Measurements from ENCODE around the gene PCARE. TPM values are rescaled to one million over a fixed set of nuclear protein-coding genes. Genes with fewer than 3 reads are reported as not detected.
A peak's percentile ranks its signal among the peaks of the same experiment; 100 is the strongest.

Gene PCARE
- total RNA-seq, 1 donor from 2014 or later = 0.67 TPM

DNA sequence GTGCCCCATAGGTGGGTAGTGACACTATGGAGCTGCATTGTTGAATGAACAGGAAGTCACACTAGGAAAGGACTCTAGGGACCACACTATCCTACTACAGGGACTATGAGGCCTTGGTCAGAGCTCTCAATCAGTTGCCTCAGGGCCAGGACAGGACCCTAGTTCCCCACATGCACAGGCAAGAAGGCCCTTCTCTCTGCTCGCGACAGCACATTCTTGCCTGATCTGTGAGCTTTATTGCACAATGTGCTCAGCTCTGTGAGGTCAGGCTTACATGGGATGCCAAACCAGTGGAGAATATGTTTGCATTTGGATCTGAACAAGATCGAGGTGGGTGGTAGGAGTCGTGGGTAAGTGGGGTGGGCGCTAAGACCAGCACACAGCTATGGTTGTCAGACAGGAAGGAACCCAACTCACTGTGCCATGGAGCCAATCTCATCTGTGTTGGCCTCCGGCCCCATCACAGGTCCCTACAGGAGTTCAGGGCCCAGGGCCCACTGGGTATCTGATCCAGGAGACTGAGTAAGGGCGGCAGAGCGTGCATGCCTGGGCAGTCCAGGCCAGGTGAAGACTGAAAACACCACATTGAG lies 8.0 kb downstream of the PCARE start:
- peak; percentile 45 for ATAC-seq (ENCODE audit: poor library complexity)
- intact Hi-C loops (cut with DNase I) = no loop called here

DNA sequence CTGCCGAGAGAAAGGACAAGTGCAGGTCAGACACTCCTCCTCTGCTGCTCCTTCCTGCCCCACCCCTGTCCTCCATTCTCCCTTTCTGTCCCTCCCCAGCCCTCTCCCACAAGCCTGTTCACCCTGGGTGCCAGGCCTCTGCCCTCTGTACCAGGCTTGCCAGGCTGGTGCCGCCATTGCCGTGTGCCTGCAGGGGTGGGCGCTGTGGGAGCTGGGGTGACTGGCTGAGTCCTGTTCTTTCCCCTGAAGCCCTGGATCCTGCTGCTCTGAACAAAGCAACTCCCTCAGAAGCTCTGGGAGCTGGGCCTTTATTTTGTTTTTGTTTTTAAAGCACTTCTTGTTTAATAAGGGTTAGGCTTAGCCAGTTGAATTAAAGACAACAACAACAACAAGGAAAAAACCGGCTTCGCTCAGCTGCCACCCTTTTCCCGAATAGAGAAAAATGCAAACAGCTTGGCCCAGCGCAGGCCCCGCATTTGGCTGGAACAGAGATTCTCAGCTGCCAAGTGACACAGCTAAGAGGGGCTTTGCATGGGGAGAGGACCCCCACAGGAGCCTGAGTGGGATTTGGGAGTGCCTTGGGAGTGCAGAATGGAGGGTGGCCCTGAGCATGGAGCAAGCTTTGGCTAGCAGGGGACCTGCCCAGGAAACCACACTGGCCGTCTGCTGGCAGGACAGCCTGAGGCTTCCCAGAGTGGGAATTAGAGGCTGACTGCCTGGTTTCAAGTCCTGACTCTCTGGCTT lies 9.1 kb downstream of the PCARE start:
- DNase-seq = no peak
- intact Hi-C loops (cut with DNase I) = no loop called here
- ATAC-seq (ENCODE audit: poor library complexity) = peak; percentile 36

More for the DNA sequence above, 8.0 kb downstream of the PCARE start:
- no peak for DNase-seq

DNA sequence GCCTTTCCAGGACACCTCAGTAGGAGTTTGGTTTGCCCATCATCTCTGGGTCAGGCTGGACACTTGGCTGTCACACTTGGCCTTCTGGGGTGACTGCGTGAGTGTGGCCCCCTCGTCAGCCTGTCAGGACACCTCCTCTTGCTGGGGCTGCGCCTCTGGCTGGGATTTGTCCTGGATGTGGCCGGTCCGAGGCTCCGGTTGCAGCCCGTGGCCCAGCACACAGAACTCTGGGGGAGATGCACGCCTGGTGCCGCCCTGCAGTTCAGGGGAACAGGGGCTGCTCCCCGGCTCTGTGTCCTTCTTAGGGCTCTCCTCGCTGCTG lies 9.6 kb downstream of the PCARE start:
- no peak for DNase-seq

DNA sequence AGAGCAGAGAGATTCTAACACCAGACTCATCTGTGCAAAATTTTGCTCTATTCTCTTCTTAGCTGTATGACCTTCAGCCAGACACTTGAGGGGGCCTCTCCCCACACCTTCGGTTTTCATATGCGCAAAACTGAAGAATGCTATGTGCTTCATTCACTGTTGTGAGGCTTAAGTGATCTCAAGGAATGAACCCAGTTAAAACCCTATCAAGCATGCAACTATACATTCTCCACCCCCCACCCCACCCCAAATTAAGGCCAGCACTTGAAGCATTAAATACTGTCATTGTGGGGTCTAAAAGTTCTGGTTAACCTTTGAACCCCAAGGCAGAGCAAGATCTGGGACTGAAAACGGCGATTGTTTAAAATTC lies 10.0 kb downstream of the PCARE start:
- ATAC-seq (ENCODE audit: poor library complexity) = no peak
- no peak for DNase-seq
- intact Hi-C loops (cut with DNase I) = no loop called here

More for the DNA sequence above, 9.6 kb downstream of the PCARE start:
- no peak for ATAC-seq (ENCODE audit: poor library complexity)
- intact Hi-C loops (cut with DNase I) = no loop called here

DNA sequence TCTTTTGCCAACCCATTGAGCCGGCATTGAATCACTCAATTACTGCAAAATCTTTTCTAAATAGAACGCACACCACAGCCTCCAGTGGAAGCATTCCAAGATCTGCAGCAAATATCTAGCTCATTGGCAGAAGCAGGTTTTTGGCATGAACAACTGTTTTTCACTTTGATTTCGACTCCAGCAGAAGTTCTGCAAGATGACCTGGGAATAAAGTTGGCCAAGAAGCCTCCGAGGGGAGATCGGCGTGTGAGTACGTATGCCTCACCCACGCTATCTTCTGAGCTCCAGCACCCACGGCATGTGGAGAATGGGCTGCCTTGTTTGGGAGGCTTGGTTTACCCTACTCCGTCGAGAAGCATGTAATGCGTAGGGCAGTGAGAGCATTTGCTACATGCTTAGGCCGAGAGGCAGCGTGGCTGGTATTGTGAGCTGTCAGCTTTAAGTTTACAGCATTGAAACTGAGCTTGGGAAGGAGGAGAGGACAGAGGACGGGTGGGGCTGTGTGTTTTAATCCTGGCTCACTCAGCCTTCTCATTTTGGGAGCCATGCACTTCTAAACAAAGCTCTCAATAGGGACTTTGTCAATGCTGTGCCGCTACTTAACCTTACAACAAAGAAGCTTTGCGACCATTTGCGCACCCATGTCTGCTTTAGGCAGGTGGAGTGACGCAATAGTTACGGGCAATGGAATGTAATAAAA lies 10.5 kb downstream of the PCARE start:
- intact Hi-C loops (cut with DNase I) = no loop called here
- DNase-seq (no peak), ATAC-seq (ENCODE audit: poor library complexity) (no peak)

DNA sequence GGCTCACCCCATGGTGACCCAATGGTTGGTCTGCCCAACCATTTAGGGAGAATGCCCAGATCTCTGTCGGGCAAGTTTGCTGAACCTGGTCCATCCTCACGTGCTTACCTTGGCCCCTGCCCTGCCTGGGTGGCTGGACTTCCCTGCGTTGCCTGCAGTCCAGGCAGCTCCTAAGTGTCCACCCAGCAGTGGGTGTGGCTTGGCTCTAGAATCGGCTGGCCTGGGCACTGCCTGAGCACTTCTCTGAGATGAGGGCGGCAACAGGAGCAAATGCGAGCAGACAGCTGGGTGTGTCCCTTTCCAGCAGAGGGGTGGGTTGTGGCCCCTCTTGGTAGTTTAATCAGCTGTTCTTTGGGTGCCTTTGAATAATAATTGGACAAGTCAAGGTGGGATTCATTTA lies 11.3 kb downstream of the PCARE start:
- ATAC-seq (ENCODE audit: poor library complexity) (peak; percentile 35), DNase-seq (no peak)
- intact Hi-C loops (cut with DNase I) = no loop called here

DNA sequence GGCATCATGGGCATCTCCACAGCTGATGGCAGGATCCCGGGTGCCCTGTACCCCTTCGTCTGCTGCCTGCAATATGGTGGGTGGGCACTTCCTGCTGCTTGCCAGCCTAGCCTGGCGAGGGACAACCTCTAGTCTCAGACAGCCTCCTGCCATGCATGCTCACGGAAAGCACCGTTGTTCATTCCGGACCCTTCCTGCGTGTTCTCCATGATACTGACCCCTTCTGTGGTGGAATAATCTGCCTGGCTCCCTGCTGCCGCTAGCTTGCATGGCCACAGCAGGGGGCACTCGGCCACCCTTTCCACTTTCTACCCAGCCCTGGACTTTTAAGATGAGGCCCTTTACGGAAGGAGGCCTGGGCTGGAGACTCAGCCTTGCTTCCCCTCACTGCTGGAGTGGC lies 12.0 kb downstream of the PCARE start:
- ATAC-seq (ENCODE audit: poor library complexity) (no peak), DNase-seq (no peak)
- intact Hi-C loops (cut with DNase I) = no loop called here

DNA sequence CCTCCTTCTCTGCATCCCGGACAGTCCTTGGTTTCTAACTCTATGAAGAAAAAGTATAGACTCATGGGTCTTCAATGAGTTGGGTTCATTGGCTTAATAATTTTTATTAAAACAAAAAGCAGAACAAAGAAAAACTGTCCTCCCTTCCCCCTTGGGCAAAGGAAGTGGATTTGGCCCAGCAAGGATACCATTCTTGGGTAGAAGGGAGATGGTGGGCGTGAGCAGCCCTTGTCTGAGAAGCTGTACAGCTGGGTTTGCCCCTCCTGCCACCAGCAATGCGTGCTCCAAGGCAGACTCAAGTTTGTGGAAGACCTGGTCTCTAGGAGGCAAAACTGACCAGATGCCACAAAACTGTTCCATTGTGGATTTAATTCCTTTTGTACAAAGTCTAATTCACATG lies 12.7 kb downstream of the PCARE start:
- no peak for DNase-seq
- ATAC-seq (ENCODE audit: poor library complexity) = no peak
- intact Hi-C loops (cut with DNase I) = no loop called here

DNA sequence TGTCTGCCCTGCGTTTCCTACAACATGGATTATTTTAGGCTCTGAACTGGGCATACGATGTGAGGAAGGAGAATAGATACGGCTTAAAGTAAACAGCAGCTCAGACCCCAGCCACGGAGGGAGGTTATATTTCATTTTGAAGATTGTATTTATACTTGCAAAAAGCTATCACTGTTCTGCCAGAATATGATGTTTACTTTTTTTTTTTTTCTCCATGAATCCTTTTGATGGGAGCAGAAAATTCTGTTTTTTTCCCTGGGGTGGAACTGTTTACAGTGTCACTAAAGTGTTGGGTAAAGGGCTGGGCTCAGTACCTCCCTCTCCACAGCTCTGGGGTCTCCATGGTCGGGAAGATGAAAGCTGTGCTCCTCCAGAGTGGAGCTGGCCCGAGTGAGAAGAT lies 13.1 kb downstream of the PCARE start:
- DNase-seq (no peak), ATAC-seq (ENCODE audit: poor library complexity) (no peak)
- intact Hi-C loops (cut with DNase I) = no loop called here

DNA sequence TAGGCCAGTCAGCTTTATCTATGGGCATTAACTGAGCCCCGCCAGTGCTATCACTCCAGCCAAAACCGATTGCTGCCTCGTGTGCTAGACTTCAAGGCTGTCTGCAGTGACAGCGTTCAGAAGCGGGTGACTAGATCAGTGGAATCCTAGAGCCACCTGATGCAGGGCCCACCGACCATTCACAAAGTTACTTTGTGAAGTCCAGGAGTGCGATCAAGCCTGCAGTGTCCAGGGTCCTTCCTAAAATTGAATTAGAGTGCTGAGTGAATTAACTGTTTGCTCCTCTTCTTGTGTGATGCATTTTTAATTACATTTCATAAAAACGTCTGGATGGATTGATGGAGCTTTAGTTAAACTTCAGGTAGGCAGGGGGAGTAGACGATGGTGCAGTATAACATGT lies 13.9 kb downstream of the PCARE start:
- intact Hi-C loops (cut with DNase I) = no loop called here
- DNase-seq = no peak
- no peak for ATAC-seq (ENCODE audit: poor library complexity)

DNA sequence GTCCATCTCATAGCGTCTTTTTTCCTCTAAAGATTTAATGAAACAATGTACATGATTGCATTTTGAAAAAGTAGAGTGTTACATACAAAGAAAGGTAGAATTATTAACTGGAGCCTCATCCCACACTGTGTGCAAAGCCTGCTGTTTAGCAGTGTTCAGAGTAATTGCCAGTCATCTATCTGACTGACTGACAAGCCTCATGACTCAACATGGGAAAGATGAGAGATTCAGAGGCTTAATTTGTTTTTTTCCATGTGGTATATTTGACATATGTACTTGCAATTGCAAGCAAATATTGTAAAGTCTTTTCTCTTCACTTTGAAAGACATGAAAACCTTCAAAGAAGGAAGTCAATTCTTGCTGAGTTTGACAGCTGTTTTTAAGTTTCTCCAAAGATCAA lies 14.7 kb downstream of the PCARE start:
- DNase-seq (no peak), ATAC-seq (ENCODE audit: poor library complexity) (no peak)
- intact Hi-C loops (cut with DNase I) = no loop called here

DNA sequence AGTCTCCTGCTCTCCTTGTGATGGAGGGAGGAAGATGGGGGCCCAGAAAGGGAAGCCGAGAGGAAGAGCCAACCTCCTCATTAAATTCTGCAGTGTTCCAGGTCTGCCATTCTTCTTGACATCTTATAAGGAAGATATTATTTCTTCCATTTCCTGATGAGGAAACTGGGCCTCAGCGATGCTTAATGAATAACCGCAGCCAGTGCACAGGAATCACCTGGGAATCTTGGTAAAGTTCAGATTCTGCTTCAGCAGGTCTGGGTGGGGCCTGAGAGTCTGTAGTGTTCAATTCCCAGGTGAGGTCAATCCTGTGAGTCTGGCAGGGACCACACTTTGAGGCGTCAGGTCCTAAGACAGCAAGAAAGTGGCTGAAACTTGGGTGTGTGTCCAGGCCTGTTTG lies 17.3 kb downstream of the PCARE start:
- DNase-seq (no peak), ATAC-seq (ENCODE audit: poor library complexity) (no peak)
- intact Hi-C loops (cut with DNase I) = no loop called here

DNA sequence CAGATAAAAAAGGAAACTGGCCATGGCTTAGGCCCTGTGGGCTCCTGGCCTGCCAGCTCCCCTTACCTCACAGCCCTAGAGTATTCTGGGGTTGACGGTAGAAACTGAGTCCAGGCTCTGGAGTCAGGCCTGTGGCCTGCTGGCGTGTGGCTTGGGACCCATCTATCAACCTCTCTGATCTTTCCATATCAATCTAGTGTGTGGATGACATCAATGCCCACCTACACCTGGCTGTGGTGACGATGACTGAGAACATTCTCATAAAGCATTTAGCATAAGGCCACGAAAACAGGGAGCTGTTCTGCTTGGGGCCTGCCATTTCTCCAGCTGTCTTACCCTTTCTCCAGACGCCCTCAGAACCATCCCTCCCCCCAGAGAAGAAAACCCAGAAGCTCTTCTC lies 17.9 kb downstream of the PCARE start:
- intact Hi-C loops (cut with DNase I) = no loop called here
- DNase-seq (no peak), ATAC-seq (ENCODE audit: poor library complexity) (no peak)

DNA sequence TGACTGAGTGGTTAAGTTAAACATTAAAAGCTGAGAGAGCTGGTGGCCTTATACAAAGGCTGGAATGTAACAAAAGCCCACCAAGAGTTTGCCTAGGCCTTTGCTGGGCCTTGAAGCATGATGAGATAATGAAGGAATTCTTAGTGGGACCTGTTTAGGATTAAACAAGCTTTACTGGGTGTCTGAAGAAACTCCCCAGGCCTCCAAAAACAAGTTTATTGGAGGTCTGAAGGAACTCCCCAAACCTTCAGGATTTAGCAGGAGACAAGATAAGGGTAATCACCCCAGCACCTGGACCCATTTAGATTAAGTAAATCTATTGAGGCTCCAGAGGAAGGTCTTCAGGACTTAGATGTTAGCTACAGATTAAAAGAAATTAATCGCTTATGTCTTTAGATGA lies 18.7 kb downstream of the PCARE start:
- DNase-seq (no peak), ATAC-seq (ENCODE audit: poor library complexity) (no peak)
- intact Hi-C loops (cut with DNase I) = no loop called here

DNA sequence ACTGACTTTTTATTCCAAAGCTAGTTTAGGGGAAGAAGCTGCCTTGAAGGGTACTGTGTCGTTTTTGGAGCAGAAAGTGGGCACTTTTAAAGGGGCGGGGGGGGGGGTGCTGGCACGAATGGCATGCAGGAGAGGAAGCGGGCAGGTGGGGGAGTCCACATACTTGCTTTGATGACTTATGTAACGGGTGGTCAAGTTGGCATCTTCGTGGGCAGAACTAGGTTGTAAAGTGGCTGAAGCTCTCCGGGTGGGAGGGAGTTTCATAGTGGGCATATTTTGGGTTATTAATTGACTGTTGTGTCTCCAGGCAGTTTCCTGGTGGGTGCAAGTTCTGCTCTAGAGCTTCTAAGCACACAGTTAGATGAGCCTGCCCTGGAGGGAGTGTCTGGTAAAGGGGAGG lies 19.9 kb downstream of the PCARE start:
- ATAC-seq (ENCODE audit: poor library complexity) = no peak
- intact Hi-C loops (cut with DNase I) = no loop called here
- no peak for DNase-seq

DNA sequence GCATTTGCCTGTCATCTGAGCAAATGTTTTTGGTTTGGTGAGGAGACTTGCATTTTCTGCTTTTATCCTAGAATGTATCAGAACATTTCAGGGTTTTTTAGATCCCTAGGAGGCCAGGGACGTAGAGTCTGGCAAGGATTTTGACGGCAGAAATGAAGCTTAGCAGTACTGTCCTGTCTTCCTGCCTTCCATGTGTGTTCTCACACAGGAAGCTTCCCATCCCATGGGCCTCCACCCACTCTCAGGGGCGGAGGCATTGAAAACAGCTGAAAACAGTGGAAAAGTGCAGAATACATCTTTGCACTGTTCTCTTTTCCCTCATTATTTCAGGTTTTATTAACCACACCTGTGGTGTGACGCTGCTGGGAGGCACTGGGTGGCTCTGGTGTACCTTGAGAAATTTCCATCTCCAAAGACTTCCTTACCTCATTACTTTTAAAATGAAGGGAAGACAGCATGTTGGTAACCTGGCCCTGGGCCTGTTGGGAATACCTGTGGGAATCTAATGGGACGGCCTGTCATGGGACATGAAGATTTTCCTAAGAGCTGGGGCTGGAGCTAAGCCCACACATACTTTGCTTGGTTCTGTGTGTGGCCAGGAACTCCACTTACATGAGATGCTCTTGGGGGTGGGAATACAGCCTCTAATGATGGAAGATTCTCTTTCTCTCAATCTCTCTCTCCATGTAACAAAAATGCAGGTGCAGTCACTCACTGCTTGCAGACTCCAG lies 20.5 kb downstream of the PCARE start:
- ATAC-seq (ENCODE audit: poor library complexity) (no peak), DNase-seq (no peak)
- intact Hi-C loops (cut with DNase I) = no loop called here

DNA sequence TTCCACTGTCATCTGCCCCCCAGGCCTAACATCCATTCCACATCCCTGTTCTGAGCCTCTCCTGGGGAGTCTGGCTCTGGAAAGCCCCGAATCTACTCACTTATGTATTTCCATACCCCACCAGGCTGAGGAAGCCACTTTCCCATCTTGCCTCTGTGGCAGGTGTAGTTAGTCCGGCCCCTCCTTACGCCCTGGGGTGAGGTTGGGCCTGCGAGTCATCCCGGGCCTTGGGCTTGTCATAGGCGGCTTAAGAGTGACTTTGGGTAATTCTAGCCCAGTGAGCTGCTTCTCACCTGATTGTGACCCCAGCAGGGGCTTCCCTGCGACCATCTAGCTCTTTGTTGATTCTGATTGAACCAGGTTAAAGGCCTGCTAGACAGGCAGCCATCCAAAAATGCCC lies 21.1 kb downstream of the PCARE start:
- ATAC-seq (ENCODE audit: poor library complexity) = no peak
- intact Hi-C loops (cut with DNase I) = no loop called here
- DNase-seq = no peak

DNA sequence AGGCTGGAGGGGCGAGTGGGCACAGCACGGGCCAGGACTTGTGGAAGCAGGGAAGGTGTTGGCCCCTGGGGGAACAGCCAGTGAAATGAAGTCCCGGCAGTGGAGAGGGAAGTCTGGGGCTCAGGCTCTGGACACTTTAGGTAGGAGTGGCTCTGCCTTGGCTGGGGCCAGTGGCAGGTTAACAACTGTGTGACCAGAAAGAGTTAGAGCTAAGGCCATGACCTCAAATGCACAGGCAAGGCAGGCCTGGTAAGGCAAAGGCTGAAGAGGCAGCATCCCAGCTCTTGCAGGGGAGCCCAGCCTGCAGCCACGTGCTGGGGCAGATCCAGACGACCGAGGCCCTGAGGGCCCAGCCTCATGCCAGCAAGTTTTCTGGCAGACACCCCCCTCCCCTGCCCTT lies 21.5 kb downstream of the PCARE start:
- intact Hi-C loops (cut with DNase I) = no loop called here
- no peak for DNase-seq
- ATAC-seq (ENCODE audit: poor library complexity) = no peak

DNA sequence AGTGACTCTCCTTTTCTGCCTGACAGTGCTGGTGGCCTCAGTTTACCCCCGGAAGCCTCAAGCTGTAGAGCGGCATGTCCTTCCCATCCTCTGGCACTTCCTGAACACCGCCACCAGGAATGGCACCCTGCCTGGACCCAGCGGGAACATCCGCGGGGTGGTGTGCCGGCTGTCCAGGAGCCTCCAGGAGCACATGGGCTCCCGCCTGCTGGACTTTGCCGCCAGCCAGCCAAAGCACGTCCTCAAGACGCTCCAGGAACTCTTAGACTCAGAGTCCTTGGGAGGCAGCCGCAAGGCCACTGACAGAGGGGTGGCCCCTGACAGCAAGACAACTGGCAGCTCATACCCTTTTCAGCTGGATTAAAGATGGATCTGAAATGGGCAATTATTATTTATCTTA lies 22.6 kb downstream of the PCARE start:
- no peak for DNase-seq
- no peak for ATAC-seq (ENCODE audit: poor library complexity)
- intact Hi-C loops (cut with DNase I) = no loop called here

DNA sequence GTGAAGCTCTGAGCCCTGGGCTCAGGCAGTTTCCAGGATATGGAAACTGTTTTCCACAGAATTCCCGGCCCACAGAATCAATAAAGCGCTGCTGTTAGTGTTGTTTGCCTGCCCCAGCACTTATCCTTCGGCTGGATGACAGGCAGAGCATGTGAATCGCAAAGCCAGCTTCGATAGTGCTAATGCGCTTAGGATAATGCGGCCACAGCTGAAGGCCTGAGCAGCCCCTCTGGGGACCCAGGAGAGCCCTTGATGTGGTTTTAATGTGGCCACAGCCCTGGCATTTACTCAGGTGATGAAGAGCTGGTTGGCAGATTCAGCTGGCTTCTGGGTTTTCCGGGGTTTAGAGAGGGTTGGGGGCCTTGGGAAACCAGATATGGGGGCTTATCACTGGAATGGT lies 23.7 kb downstream of the PCARE start:
- intact Hi-C loops (cut with DNase I) = no loop called here
- ATAC-seq (ENCODE audit: poor library complexity) (no peak), DNase-seq (no peak)

All from Right ventricle myocardium superior (tissue), 1 donor.